Testis (tissue), 3 donors: Measurements from ENCODE around the gene ERGIC3. TPM values are rescaled to one million over a fixed set of nuclear protein-coding genes. Genes with fewer than 3 reads are reported as not detected.
"Not testable (repeated sequence)": the region's sequence is repeated elsewhere in the genome, so short reads cannot be mapped to it uniquely, and the experiment has no call there.

Experiments used
- DNase-seq: peaks from one replicate; pipeline ENCODE4 v3.0.0-alpha.2; 2019
- H3K27ac ChIP-seq, 2 donors: fragments of 200-600 bp; sonication (generic); one replicate each; pipeline ENCODE4 v1.5.1; 2019
- H3K27me3 ChIP-seq: fragments of 200-600 bp; sonication (generic); one replicate; pipeline ENCODE4 v1.5.1; 2019
- H3K36me3 ChIP-seq: fragments of 200-600 bp; sonication (generic); one replicate; pipeline ENCODE4 v1.5.1; 2017; ENCODE audit warnings: low read depth; ENCODE audit errors: missing control alignments
- H3K4me1 ChIP-seq: fragments of 200-600 bp; sonication (generic); one replicate; pipeline ENCODE4 v1.5.1; 2019
- H3K4me3 ChIP-seq, 2 donors: fragments of 200-600 bp; sonication (generic); one replicate each; pipeline ENCODE4 v1.5.1; 2017 to 2019
- H3K9me3 ChIP-seq: fragments of 200-600 bp; sonication (generic); one replicate; pipeline ENCODE4 v1.5.1; 2017
- CTCF ChIP-seq, 3 experiments: fragments of 450-650 bp in 2 of 3; fragments of 200-600 bp in 1 of 3; sonication (generic) in 1 of 3; IDR thresholded peaks; one replicate each; pipeline ENCODE4 v1.5.1; 2016 to 2019; ENCODE audit warnings: antibody characterized with exemption in 3 of 3, mild to moderate bottlenecking in 2 of 3, moderate library complexity in 1 of 3
- POLR2A ChIP-seq: fragments of 450-650 bp; IDR thresholded peaks from one replicate; pipeline ENCODE4 v1.6.1; 2017; ENCODE audit warnings: antibody characterized with exemption, mild to moderate bottlenecking, moderate library complexity
- WGBS, 2 donors: methylation state at CpG; one replicate each; pipeline ENCODE4 v1.1.5; 2018; 5-methylcytosine and 5-hydroxymethylcytosine counted together
- intact Hi-C: fragments of 100-400 bp; cut with DNase I; formaldehyde crosslinking; loops from one replicate; pipeline ENCODE4 v1.15.1; 2023; ENCODE audit warnings: low total_unique reads
- polyA plus RNA-seq: library from polyadenylated mRNA; stranded (reverse); fragments of 350-450 nt; fragmentation: Illumina TruSeq; extraction: RNeasy Lipid Tissue Mini Kit (QIAGEN cat#74804); gene quantifications from one replicate; pipeline ENCODE4 v1.2.3, GENCODE V29; 2014; ENCODE audit warnings: low read depth, low replicate concordance; ENCODE audit not compliant: insufficient read depth
- total RNA-seq, 2 donors: library from RNA; depleted of rRNA; stranded (reverse); fragments of >200 nt; gene quantifications; one replicate each; pipeline ENCODE4 v1.2.3, GENCODE V29; 2016

Gene ERGIC3
- total and polyA plus RNA-seq, 3 donors from 2014 or later = 337 to 493 (median 338) TPM

GRCh38 chr20:35541118-35541782 is 628 bp upstream of the ERGIC3 start:
- H3K4me1 ChIP-seq = peaks cover 12% of the 10 kb centered on the region
- no peaks in the 10 kb centered on the region for H3K9me3 ChIP-seq
- no peaks in the 10 kb centered on the region for H3K27me3 ChIP-seq
- no peak for DNase-seq
- intact Hi-C loops = no loop called here
- peak overlapping the region; percentile 75 to 80 for H3K4me3 ChIP-seq
- 22 to 26% methylated on average over 12 to 13 of the region's 13 CpGs for WGBS, 2 donors
- no peak overlapping the region for H3K27ac ChIP-seq
- no peak for TF ChIP-seq POLR2A
- no peaks in the 10 kb centered on the region for H3K36me3 ChIP-seq

- Histone ChIP-seq H3K9me3 (no peaks in the 10 kb centered on the region), H3K27me3 (no peaks in the 10 kb centered on the region), H3K36me3 (no peaks in the 10 kb centered on the region), H3K27ac (no peak overlapping the region), H3K4me3 (no peak overlapping the region), H3K4me1 (peaks cover 12% of the 10 kb centered on the region)
- WGBS, 2 donors = 85 to 87% methylated on average over 1 of the region's 1 CpG
- DNase-seq = no peak
- no peak for TF ChIP-seq POLR2A
- TF ChIP-seq CTCF (IDR thresholded peaks at IDR 0.05) = no peak
- intact Hi-C loops = no loop called here
Measured at GRCh38 chr20:35542990-35543389, 1.1 kb downstream of the ERGIC3 start.

GRCh38 chr20:35544436-35544835 is 2.6 kb downstream of the ERGIC3 start:
- Histone ChIP-seq H3K27me3 (no peaks in the 10 kb centered on the region), H3K9me3 (no peaks in the 10 kb centered on the region), H3K4me3 (no peak overlapping the region), H3K27ac (no peak overlapping the region), H3K36me3 (no peaks in the 10 kb centered on the region), H3K4me1 (peaks cover 12% of the 10 kb centered on the region)
- WGBS, 2 donors = 91 to 92% methylated on average over 16 of the region's 16 CpGs
- intact Hi-C loops = no loop called here
- no peak for DNase-seq
- TF ChIP-seq CTCF (IDR thresholded peaks at IDR 0.05) = no peak
- TF ChIP-seq POLR2A = no peak

GRCh38 chr20:35544941-35545340 is 3.1 kb downstream of the ERGIC3 start:
- H3K27ac ChIP-seq, DNase-seq, H3K9me3 ChIP-seq, H3K36me3 ChIP-seq, H3K27me3 ChIP-seq, H3K4me3 ChIP-seq, intact Hi-C loops: not testable (repeated sequence)
- WGBS, 2 donors = 97 to 100% methylated on average over 7 of the region's 7 CpGs
- peaks cover 12% of the 10 kb centered on the region for H3K4me1 ChIP-seq

GRCh38 chr20:35546127-35546526 is 4.2 kb downstream of the ERGIC3 start:
- TF ChIP-seq POLR2A = no peak
- TF ChIP-seq CTCF (IDR thresholded peaks at IDR 0.05) = no peak
- no peak overlapping the region for H3K27ac ChIP-seq
- H3K4me3 ChIP-seq = no peak overlapping the region
- DNase-seq = no peak
- no peaks in the 10 kb centered on the region for H3K36me3 ChIP-seq
- 77 to 81% methylated on average over 1 of the region's 1 CpG for WGBS, 2 donors
- H3K4me1 ChIP-seq = peaks cover 10% of the 10 kb centered on the region
- intact Hi-C loops = no loop called here
- H3K9me3 ChIP-seq = no peaks in the 10 kb centered on the region
- no peaks in the 10 kb centered on the region for H3K27me3 ChIP-seq

GRCh38 chr20:35547329-35547728 is 5.5 kb downstream of the ERGIC3 start:
- H3K36me3 ChIP-seq = no peaks in the 10 kb centered on the region
- H3K4me1 ChIP-seq = peaks cover 5% of the 10 kb centered on the region
- intact Hi-C loops = no loop called here
- no peak overlapping the region for H3K27ac ChIP-seq
- H3K9me3 ChIP-seq = no peaks in the 10 kb centered on the region
- 79 to 90% methylated on average over 6 to 9 of the region's 9 CpGs for WGBS, 2 donors
- TF ChIP-seq POLR2A = no peak
- TF ChIP-seq CTCF (IDR thresholded peaks at IDR 0.05) = no peak
- DNase-seq = no peak
- no peak overlapping the region for H3K4me3 ChIP-seq
- no peaks in the 10 kb centered on the region for H3K27me3 ChIP-seq
